Measurements from ENCODE around the gene POLR2H.

The POLR2H gene

GRCh38 chr3:184334470-184335158 is 26.9 kb upstream of the POLR2H start:
- TF ChIP-seq PKNOX1 (IDR thresholded peaks at IDR 0.05) (no peak), NFRKB (IDR thresholded peaks at IDR 0.05) (no peak), HDGF (IDR thresholded peaks at IDR 0.05; ENCODE audit: borderline replicate concordance) (no peak), SP1 (IDR thresholded peaks at IDR 0.05) (no peak), FOXK2 (IDR thresholded peaks at IDR 0.05) (no peak), FOXM1 (IDR thresholded peaks at IDR 0.05; ENCODE audit: borderline replicate concordance) (no peak), L3MBTL2 (conservative IDR thresholded peaks at IDR 0.05) (no peak)
- CTCF ChIA-PET = no interaction called here
- POLR2A ChIA-PET = no interaction called here
- no peak for DNase-seq (ENCODE audit: extremely low spot score)

- ChIA-PET CTCF (interaction anchor here (1.0 kb wide), 1 partner anchor 18 kb away, joined by 4 read pairs; no protein-coding TSS in a partner anchor), POLR2A (no interaction called here)
- no peak for DNase-seq (ENCODE audit: extremely low spot score)
- TF ChIP-seq BHLHE40 (IDR thresholded peaks at IDR 0.05; ENCODE audit: borderline replicate concordance) (no peak), SUZ12 (IDR thresholded peaks at IDR 0.05) (no peak), NFRKB (IDR thresholded peaks at IDR 0.05) (no peak), PKNOX1 (IDR thresholded peaks at IDR 0.05) (no peak), SP1 (IDR thresholded peaks at IDR 0.05) (no peak), FOXM1 (IDR thresholded peaks at IDR 0.05; ENCODE audit: borderline replicate concordance) (no peak), ELF4 (IDR thresholded peaks at IDR 0.05) (no peak), L3MBTL2 (conservative IDR thresholded peaks at IDR 0.05) (no peak), ZNF384 (IDR thresholded peaks at IDR 0.05) (no peak), CTBP1 (IDR thresholded peaks at IDR 0.05; ENCODE audit: borderline replicate concordance) (no peak), HDGF (IDR thresholded peaks at IDR 0.05; ENCODE audit: borderline replicate concordance) (no peak), TARDBP (IDR thresholded peaks at IDR 0.05) (no peak), ARNT (IDR thresholded peaks at IDR 0.05) (no peak), FOXA1 (IDR thresholded peaks at IDR 0.05) (no peak), FOXK2 (IDR thresholded peaks at IDR 0.05) (no peak), LEF1 (IDR thresholded peaks at IDR 0.05; ENCODE audit: borderline replicate concordance) (no peak)
These were observed 26.2 kb upstream of the POLR2H start for GRCh38 chr3:184335291-184335660.

DNA sequence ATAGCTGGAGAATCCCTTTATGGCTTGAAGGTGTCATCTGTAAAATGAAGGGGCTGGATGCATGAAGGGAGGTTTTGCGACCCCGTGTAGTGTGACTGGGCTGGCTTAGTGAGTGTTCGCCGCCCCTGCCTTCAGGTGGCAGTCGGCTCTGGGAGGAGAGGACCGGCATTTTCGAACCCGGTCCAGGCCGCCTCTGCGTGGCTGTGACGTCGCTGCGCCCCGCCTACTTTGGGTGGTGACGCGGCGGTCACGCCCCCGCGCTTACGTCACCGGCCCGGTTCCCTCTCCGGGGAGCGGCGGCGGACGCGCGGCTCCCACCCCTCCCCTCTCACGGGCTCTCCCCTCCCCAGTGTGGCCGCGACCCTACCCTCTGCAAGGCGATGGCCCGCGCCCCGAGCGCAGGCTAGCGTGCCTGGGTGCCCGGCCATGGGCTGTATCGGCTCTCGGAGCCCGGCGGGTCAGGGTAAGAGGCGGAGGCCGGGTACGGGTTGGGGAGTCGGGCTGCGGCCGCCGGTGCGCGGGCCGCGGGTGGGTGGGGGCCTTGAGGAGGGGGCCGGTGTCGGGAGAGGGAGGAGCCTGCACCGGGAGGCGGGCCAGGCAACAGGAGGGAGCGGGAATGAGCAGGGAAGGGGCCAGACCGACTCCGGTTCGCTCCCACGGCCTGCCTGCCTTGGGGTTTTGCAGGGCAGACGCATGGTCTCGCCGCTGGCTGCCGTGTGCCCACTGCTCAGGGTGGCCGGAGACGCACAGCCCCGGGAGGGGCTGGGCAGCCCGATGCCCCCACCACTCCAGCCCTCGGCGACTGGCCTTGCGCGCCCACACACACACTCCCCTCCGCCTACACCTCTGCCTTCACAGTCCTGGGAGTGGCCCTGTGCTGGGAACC is 25.6 kb upstream of the POLR2H start:
- peak; percentile 75 for DNase-seq (ENCODE audit: extremely low spot score)
- ChIA-PET CTCF (interaction anchor here (1.0 kb wide), 1 partner anchor 17 kb away, joined by 4 read pairs; no protein-coding TSS in a partner anchor), POLR2A (interaction anchor here (1.7 kb wide), 1 partner anchor 27 kb away, joined by 9 read pairs; the partner anchor contains the start of genes CLCN2 and POLR2H)
- TF ChIP-seq HDGF (IDR thresholded peaks at IDR 0.05; ENCODE audit: borderline replicate concordance) (no peak), FOXM1 (IDR thresholded peaks at IDR 0.05; ENCODE audit: borderline replicate concordance) (no peak), SP1 (IDR thresholded peaks at IDR 0.05) (no peak; the same call in 1 of the 2 replicates), PKNOX1 (IDR thresholded peaks at IDR 0.05) (no peak), FOXK2 (IDR thresholded peaks at IDR 0.05) (no peak), FOXA1 (IDR thresholded peaks at IDR 0.05) (no peak), LEF1 (IDR thresholded peaks at IDR 0.05; ENCODE audit: borderline replicate concordance) (no peak), ARNT (IDR thresholded peaks at IDR 0.05) (no peak), NFRKB (IDR thresholded peaks at IDR 0.05) (no peak), CTBP1 (IDR thresholded peaks at IDR 0.05; ENCODE audit: borderline replicate concordance) (no peak), TARDBP (IDR thresholded peaks at IDR 0.05) (no peak), L3MBTL2 (conservative IDR thresholded peaks at IDR 0.05) (no peak), BHLHE40 (IDR thresholded peaks at IDR 0.05; ENCODE audit: borderline replicate concordance) (no peak), ELF4 (IDR thresholded peaks at IDR 0.05) (no peak), ZNF384 (IDR thresholded peaks at IDR 0.05) (no peak), SUZ12 (IDR thresholded peaks at IDR 0.05) (no peak)

DNA sequence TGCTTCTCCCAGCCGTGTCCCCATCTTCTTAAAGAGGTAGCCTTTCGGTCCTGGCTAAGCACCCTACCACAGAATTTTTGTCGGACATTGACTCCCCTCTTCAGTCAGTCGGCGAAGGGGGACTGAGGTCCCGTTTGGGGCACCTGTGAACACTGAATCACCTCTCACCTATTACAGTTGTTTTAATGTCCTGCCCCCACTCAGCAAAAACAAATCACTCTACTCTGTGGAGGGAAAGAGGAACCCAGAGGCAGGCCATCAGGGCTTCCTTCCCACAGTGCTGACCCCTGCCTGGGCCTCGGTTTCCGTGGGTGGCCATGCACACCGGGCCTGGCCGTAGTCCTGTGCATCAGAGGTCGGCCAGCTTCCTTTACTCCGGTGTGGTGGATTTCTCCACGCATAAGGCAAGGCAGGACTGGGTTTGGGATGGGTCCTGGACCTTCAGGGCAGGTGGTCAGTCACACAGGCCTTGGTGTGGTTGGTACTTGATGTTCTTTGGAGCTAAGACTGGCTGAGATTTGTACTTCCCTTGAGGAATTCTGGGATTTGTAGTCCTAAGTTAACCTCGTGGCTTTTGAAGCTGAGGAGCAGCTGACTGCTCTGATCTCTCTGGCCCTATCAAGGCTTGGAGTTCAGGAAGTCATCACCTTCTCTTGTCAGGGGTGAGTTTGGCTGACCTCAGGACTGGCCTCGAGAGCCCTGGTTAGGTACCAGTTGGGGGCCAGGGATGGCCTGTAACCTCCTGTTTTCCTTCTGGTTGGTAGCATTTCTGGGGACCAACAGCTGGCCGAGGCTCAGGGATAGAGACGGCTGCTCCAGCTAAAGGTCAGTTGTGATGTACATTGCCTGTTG is 24.7 kb upstream of the POLR2H start:
- no peak for TF ChIP-seq ARNT (IDR thresholded peaks at IDR 0.05)
- no peak for TF ChIP-seq LEF1 (IDR thresholded peaks at IDR 0.05; ENCODE audit: borderline replicate concordance)
- TF ChIP-seq FOXK2 (IDR thresholded peaks at IDR 0.05) = no peak
- no peak for TF ChIP-seq SUZ12 (IDR thresholded peaks at IDR 0.05)
- TF ChIP-seq NFRKB (IDR thresholded peaks at IDR 0.05) = no peak
- no peak for TF ChIP-seq CTBP1 (IDR thresholded peaks at IDR 0.05; ENCODE audit: borderline replicate concordance)
- TF ChIP-seq L3MBTL2 (conservative IDR thresholded peaks at IDR 0.05) = no peak
- TF ChIP-seq ELF4 (IDR thresholded peaks at IDR 0.05) = no peak
- TF ChIP-seq TARDBP (IDR thresholded peaks at IDR 0.05) = no peak
- no peak for TF ChIP-seq BHLHE40 (IDR thresholded peaks at IDR 0.05; ENCODE audit: borderline replicate concordance)
- no peak for TF ChIP-seq FOXM1 (IDR thresholded peaks at IDR 0.05; ENCODE audit: borderline replicate concordance)
- no peak for TF ChIP-seq HDGF (IDR thresholded peaks at IDR 0.05; ENCODE audit: borderline replicate concordance)
- TF ChIP-seq SP1 (IDR thresholded peaks at IDR 0.05) = no peak
- no peak for TF ChIP-seq ZNF384 (IDR thresholded peaks at IDR 0.05)
- no peak for TF ChIP-seq FOXA1 (IDR thresholded peaks at IDR 0.05)
- no peak for TF ChIP-seq PKNOX1 (IDR thresholded peaks at IDR 0.05)
- CTCF ChIA-PET = interaction anchor here (1.1 kb wide), 1 partner anchor 12 kb away, joined by 7 read pairs; no protein-coding TSS in a partner anchor
- POLR2A ChIA-PET = interaction anchor here (1.7 kb wide), 1 partner anchor 26 kb away, joined by 9 read pairs; the partner anchor contains the start of genes CLCN2 and POLR2H
- peak; percentile 22 for DNase-seq (ENCODE audit: extremely low spot score)

Data from HEK293T (cell line).